ENCODE results near the gene NTSR1.

NTSR1 gene

DNA sequence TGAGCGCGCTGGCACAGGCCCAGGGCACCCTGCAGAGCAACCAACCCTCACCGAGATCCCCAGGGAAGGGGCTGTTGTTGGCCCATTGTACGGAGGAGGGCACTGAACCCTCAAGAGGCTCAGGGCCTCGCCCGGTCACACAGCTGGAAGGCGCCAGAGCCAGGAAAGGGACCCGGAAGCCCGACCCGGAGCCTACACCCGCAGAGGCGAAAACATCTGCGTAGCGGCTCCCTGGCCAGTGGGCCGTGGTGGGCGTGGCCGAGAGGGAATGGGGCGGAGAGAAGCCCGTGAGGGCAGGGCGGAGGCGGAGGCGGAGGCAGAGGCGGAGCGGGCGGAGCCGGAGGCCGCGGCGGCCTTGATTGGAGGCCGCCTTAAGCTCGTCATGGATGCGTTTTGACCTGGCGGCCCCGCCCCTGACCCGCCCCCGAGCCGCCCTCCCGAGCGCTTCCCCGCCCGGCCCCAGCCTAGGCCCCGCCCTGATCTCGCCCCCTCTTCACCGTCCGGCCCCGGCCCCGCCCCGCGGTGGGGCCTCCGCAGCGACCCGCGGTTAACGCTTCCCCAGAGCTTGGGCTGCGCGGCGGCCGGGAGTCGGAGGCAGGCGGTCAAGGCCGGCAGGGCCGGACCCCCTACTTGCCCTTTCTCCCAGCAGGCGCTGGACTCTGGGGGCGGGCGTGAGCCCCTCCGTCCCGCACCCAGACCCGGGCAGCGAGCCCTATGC lies 85.5 kb downstream of the NTSR1 start:
- peaks cover 5% of the 10 kb centered on the region for H3K27me3 ChIP-seq (ENCODE audit: control insufficient read depth, low read length)
- H3K4me2 ChIP-seq (ENCODE audit: low read length): peak overlapping the region; percentile 99
- no peaks in the 10 kb centered on the region for H3K9me3 ChIP-seq (ENCODE audit: control insufficient read depth, insufficient read depth, low read length)
- H3K9me2 ChIP-seq (replicated peaks; ENCODE audit: control insufficient read depth, low read length): no peaks in the 10 kb centered on the region
- peaks cover 22% of the 10 kb centered on the region for H3K36me3 ChIP-seq (ENCODE audit: control insufficient read depth, low read length)
- H3K27ac ChIP-seq (ENCODE audit: low read depth, low read length): peak overlapping the region; percentile 94
- H3F3A ChIP-seq (ENCODE audit: control insufficient read depth, insufficient read depth): peaks cover 12% of the 10 kb centered on the region
- H3K79me2 ChIP-seq (ENCODE audit: control insufficient read depth, low read length): peaks cover 15% of the 10 kb centered on the region
- no peak for TF ChIP-seq EZH2phosphoT487 (IDR thresholded peaks at IDR 0.05; ENCODE audit: borderline replicate concordance, low read length)
- TF ChIP-seq, protein P1, sequence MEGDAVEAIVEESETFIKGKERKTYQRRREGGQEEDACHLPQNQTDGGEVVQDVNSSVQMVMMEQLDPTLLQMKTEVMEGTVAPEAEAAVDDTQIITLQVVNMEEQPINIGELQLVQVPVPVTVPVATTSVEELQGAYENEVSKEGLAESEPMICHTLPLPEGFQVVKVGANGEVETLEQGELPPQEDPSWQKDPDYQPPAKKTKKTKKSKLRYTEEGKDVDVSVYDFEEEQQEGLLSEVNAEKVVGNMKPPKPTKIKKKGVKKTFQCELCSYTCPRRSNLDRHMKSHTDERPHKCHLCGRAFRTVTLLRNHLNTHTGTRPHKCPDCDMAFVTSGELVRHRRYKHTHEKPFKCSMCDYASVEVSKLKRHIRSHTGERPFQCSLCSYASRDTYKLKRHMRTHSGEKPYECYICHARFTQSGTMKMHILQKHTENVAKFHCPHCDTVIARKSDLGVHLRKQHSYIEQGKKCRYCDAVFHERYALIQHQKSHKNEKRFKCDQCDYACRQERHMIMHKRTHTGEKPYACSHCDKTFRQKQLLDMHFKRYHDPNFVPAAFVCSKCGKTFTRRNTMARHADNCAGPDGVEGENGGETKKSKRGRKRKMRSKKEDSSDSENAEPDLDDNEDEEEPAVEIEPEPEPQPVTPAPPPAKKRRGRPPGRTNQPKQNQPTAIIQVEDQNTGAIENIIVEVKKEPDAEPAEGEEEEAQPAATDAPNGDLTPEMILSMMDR (IDR thresholded peaks at IDR 0.05; ENCODE audit: low read depth, low read length, poor library complexity, severe bottlenecking): no peak
- H3K4me3 ChIP-seq (ENCODE audit: low read length): peak overlapping the region; percentile 93
- no peaks in the 10 kb centered on the region for H4K20me1 ChIP-seq (ENCODE audit: control insufficient read depth, insufficient read depth, low read depth, low read length)
- H3K4me1 ChIP-seq (ENCODE audit: control insufficient read depth, low read length): peaks cover 43% of the 10 kb centered on the region

DNA sequence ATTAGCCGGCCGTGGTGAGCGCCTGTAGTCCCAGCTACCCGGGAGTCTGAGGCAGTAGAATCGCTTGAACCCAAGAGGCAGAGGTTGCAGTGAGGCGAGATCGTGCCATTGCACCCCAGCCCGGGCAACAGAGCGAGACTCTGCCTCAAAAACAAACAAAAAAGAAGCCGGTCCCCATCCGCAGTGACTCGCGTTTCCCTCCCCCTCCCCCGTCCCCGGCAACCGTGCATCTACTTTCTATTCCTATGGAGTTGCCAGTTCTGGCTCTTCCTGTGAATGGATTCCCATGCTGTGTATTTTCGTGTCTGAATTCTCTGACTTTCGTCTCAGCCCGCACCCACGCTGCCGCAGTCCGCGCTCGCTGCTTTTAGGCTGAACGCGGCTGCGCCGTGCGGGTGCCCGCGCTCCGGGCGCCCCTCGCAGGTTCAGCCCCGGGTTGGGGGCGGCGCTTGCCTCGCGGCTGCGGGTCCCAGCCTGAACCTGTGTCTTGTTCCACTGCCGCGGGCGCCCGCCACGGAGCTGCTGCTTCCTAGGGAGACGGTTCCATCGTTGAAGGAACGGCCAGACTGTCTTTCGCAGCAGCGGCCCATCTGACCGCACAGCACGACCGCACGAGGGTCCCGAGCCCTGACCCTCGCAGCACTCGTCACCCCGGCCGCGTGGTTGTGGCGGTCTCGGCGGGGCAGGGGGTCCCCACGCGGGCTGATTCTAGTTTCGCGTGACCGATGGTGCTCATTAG lies 86.6 kb downstream of the NTSR1 start:
- Histone ChIP-seq H3K79me2 (ENCODE audit: control insufficient read depth, low read length) (peaks cover 15% of the 10 kb centered on the region), H3K4me3 (ENCODE audit: low read length) (peak overlapping the region; percentile 93), H4K20me1 (ENCODE audit: control insufficient read depth, insufficient read depth, low read depth, low read length) (no peaks in the 10 kb centered on the region), H3K36me3 (ENCODE audit: control insufficient read depth, low read length) (peaks cover 33% of the 10 kb centered on the region), H3K4me1 (ENCODE audit: control insufficient read depth, low read length) (peaks cover 43% of the 10 kb centered on the region), H3K27me3 (ENCODE audit: control insufficient read depth, low read length) (peaks cover 2% of the 10 kb centered on the region; the same call in 1 of the 2 replicates), H3K4me2 (ENCODE audit: low read length) (peak overlapping the region; percentile 99), H3K9me3 (ENCODE audit: control insufficient read depth, insufficient read depth, low read length) (no peaks in the 10 kb centered on the region), H3K27ac (ENCODE audit: low read depth, low read length) (peak overlapping the region; percentile 94), H3K9me2 (replicated peaks; ENCODE audit: control insufficient read depth, low read length) (no peaks in the 10 kb centered on the region), H3F3A (ENCODE audit: control insufficient read depth, insufficient read depth) (peaks cover 14% of the 10 kb centered on the region)
- TF ChIP-seq, protein P1 (IDR thresholded peaks at IDR 0.05; ENCODE audit: low read depth, low read length, poor library complexity, severe bottlenecking): no peak
- no peak for TF ChIP-seq EZH2phosphoT487 (IDR thresholded peaks at IDR 0.05; ENCODE audit: borderline replicate concordance, low read length)

DNA sequence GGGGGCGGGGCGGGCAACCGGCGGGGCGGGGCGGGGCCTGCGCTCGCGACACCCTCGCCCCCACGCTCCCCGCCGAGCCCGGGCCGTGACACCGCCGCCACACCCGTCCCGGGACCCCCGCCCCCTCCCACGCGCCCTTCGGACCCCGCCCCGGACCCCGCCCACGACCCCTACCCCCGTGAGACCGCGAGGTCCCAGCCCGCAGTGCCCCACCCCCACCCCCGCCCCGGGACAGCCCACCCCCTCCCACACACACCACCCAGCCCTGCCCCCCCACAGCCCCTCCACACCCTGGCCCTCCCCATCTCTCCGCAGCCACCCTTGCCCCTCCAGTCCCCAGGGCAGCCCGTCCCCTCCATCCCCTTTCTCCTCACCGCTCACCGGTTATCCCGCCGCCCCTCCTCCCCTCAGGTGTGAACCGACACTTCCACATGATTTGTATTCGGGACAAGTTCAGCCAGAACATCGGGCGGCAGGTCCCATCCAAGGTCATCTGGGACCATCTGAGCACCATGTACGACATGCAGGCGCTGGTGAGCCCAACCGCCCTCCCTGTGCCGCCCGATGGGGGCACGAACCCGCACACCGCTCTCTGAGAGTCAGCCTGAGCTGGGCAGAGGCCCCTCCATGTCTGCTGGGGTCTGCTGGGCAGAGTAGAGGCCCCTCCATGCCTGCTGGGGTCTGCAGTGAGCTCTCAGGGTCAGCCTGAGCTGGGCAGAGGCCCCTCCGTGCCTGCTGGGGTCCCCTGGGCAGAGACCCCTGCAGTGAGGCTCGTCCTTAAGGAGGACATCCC lies 88.3 kb downstream of the NTSR1 start:
- H4K20me1 ChIP-seq (ENCODE audit: control insufficient read depth, insufficient read depth, low read depth, low read length): no peaks in the 10 kb centered on the region
- H3K4me2 ChIP-seq (ENCODE audit: low read length): peak overlapping the region; percentile 95
- peaks cover 45% of the 10 kb centered on the region for H3K36me3 ChIP-seq (ENCODE audit: control insufficient read depth, low read length)
- peaks cover 40% of the 10 kb centered on the region for H3K4me1 ChIP-seq (ENCODE audit: control insufficient read depth, low read length)
- H3K4me3 ChIP-seq (ENCODE audit: low read length): peak overlapping the region; percentile 76
- H3K9me2 ChIP-seq (replicated peaks; ENCODE audit: control insufficient read depth, low read length): no peaks in the 10 kb centered on the region
- H3F3A ChIP-seq (ENCODE audit: control insufficient read depth, insufficient read depth): peaks cover 15% of the 10 kb centered on the region
- H3K79me2 ChIP-seq (ENCODE audit: control insufficient read depth, low read length): peaks cover 15% of the 10 kb centered on the region
- H3K27me3 ChIP-seq (ENCODE audit: control insufficient read depth, low read length): no peaks in the 10 kb centered on the region
- H3K27ac ChIP-seq (ENCODE audit: low read depth, low read length): 0 out of 2 replicates have a peak overlapping the region, but pooled peaks have one; percentile 94
- TF ChIP-seq EZH2phosphoT487 (IDR thresholded peaks at IDR 0.05; ENCODE audit: borderline replicate concordance, low read length): no peak
- TF ChIP-seq, protein P1 (IDR thresholded peaks at IDR 0.05; ENCODE audit: low read depth, low read length, poor library complexity, severe bottlenecking): no peak
- H3K9me3 ChIP-seq (ENCODE audit: control insufficient read depth, insufficient read depth, low read length): no peaks in the 10 kb centered on the region

Measured in DOHH2 (cell line).